Choroid plexus epithelial cell (primary cell): ENCODE data around the gene MAP3K1.
A peak's percentile ranks its signal among the peaks of the same experiment; 100 is the strongest.

Source experiments
- DNase-seq: peaks from one replicate; pipeline ENCODE4 v3.0.0-alpha.2; 2010; ENCODE audit warnings: low read depth
- H3K4me3 ChIP-seq: 2 replicates; pipeline ENCODE4 v1.5.1; 2011; ENCODE audit warnings: low read depth, mild to moderate bottlenecking, control low read depth, low read length, moderate library complexity
- CTCF ChIP-seq: conservative IDR thresholded peaks from 2 replicates; pipeline ENCODE4 v1.5.1; 2011; ENCODE audit warnings: low read depth, mild to moderate bottlenecking, control low read depth, inconsistent platforms, low read length, moderate library complexity

MAP3K1 gene

GRCh38 chr5:56803894-56804293, 11.5 kb upstream of the MAP3K1 start:
- H3K4me3 ChIP-seq = no peak overlapping the region
- no peak for TF ChIP-seq CTCF
- DNase-seq = no peak

- H3K4me3 ChIP-seq = no peak overlapping the region
- TF ChIP-seq CTCF = no peak
- no peak for DNase-seq
These were observed 7.7 kb upstream of the MAP3K1 start for GRCh38 chr5:56807679-56808078.

GRCh38 chr5:56808211-56808610, 7.1 kb upstream of the MAP3K1 start:
- TF ChIP-seq CTCF = no peak
- DNase-seq = no peak
- no peak overlapping the region for H3K4me3 ChIP-seq

- no peak for TF ChIP-seq CTCF
- no peak for DNase-seq
- H3K4me3 ChIP-seq = no peak overlapping the region
These were observed 4.5 kb upstream of the MAP3K1 start for GRCh38 chr5:56810826-56811225.

GRCh38 chr5:56812110-56812509, 3.2 kb upstream of the MAP3K1 start:
- no peak for TF ChIP-seq CTCF
- H3K4me3 ChIP-seq = no peak overlapping the region
- peak; percentile 18 for DNase-seq

- H3K4me3 ChIP-seq = no peak overlapping the region
- DNase-seq = no peak
- TF ChIP-seq CTCF = no peak
These were observed 2.0 kb upstream of the MAP3K1 start for GRCh38 chr5:56813302-56813701.

GRCh38 chr5:56814361-56814962, 887 bp upstream of the MAP3K1 start:
- DNase-seq = no peak
- H3K4me3 ChIP-seq = peak overlapping the region; percentile 76
- TF ChIP-seq CTCF = no peak
